Activated naive CD4-positive, alpha-beta T cell treated with anti-CD3 and anti-CD28 coated beads, Interleukin-2, amount 50 U/mL, for 72 hours (primary cell): ENCODE measurements around the gene LRRC8D. TPM values are rescaled to one million over a fixed set of nuclear protein-coding genes. Genes with fewer than 3 reads are reported as not detected.
A peak's percentile ranks its signal among the peaks of the same experiment; 100 is the strongest.

Experiments used
- ATAC-seq, 2 donors: fragments of 150-1000 bp; cut with Tn5 transposase; 2 replicates each; pipeline ENCODE4 v1.10.0; 2021; ENCODE audit warnings: mild to moderate bottlenecking in 2 of 2, moderate library complexity in 2 of 2
- DNase-seq, 2 donors: peaks; one replicate each; pipeline ENCODE4 v3.0.0; 2021 to 2022; ENCODE audit warnings: low spot score in 2 of 2
- H3K27ac Mint-ChIP-seq, 2 donors: one replicate each; pipeline ENCODE4 v1.8.0; 2022; ENCODE audit warnings: mild to moderate bottlenecking in 2 of 2, mixed read lengths in 2 of 2
- H3K36me3 Mint-ChIP-seq, 2 donors: one replicate each; pipeline ENCODE4 v1.8.0; 2022; ENCODE audit warnings: mixed read lengths in 2 of 2
- H3K9me3 Mint-ChIP-seq, 2 donors: one replicate each; pipeline ENCODE4 v1.8.0; 2022; ENCODE audit warnings: mixed read lengths in 2 of 2
- total RNA-seq, 2 donors: library from RNA; stranded (reverse); gene quantifications; one replicate each; pipeline ENCODE4 v1.2.3, GENCODE V29; 2022

LRRC8D gene
- total RNA-seq, 2 donors from 2014 or later: 14.6 to 22.8 TPM

GRCh38 chr1:89894210-89895201, 73.7 kb downstream of the LRRC8D start:
- DNase-seq: no peak
- peak overlapping the region in 1 of 2 donors; percentile 59 for H3K27ac Mint-ChIP-seq

GRCh38 chr1:89896105-89896942, 75.5 kb downstream of the LRRC8D start:
- Mint-ChIP-seq H3K9me3 (no peaks in the 10 kb centered on the region), H3K27ac (peak overlapping the region; percentile 3 to 19), H3K36me3 (peaks cover 0 to 6% of the 10 kb centered on the region in 2 donors)
- ATAC-seq (no peak), DNase-seq (no peak)

More at GRCh38 chr1:89894210-89895201, 73.7 kb downstream of the LRRC8D start:
- Mint-ChIP-seq H3K9me3 (no peaks in the 10 kb centered on the region), H3K36me3 (peaks cover 7 to 13% of the 10 kb centered on the region in 2 donors)
- no peak for ATAC-seq

- ATAC-seq: no peak
- Mint-ChIP-seq H3K9me3 (no peaks in the 10 kb centered on the region), H3K27ac (no peak overlapping the region), H3K36me3 (no peaks in the 10 kb centered on the region)
- DNase-seq: no peak
Observed at GRCh38 chr1:89897347-89898133, 76.7 kb downstream of the LRRC8D start.

GRCh38 chr1:89898150-89898549, 77.3 kb downstream of the LRRC8D start:
- no peaks in the 10 kb centered on the region for H3K36me3 Mint-ChIP-seq
- no peak for DNase-seq
- no peak for ATAC-seq
- no peak overlapping the region for H3K27ac Mint-ChIP-seq
- no peaks in the 10 kb centered on the region for H3K9me3 Mint-ChIP-seq

- ATAC-seq: no peak
- DNase-seq: no peak
- H3K9me3 Mint-ChIP-seq: no peaks in the 10 kb centered on the region
- no peak overlapping the region for H3K27ac Mint-ChIP-seq
- H3K36me3 Mint-ChIP-seq: no peaks in the 10 kb centered on the region
Observed at GRCh38 chr1:89898695-89899470, 78.1 kb downstream of the LRRC8D start.

GRCh38 chr1:89900323-89900722, 79.5 kb downstream of the LRRC8D start:
- H3K36me3 Mint-ChIP-seq: peaks cover 0 to under 1% of the 10 kb centered on the region in 2 donors
- H3K9me3 Mint-ChIP-seq: no peaks in the 10 kb centered on the region
- ATAC-seq (no peak), DNase-seq (no peak)
- H3K27ac Mint-ChIP-seq: no peak overlapping the region

GRCh38 chr1:89900791-89901708, 80.2 kb downstream of the LRRC8D start:
- H3K36me3 Mint-ChIP-seq: peaks cover 0 to 5% of the 10 kb centered on the region in 2 donors
- ATAC-seq (no peak), DNase-seq (no peak)
- no peaks in the 10 kb centered on the region for H3K9me3 Mint-ChIP-seq
- H3K27ac Mint-ChIP-seq: peak overlapping the region in 1 of 2 donors; percentile 50

- peak overlapping the region; percentile 44 to 50 for H3K27ac Mint-ChIP-seq
- peaks cover 0 to 5% of the 10 kb centered on the region in 2 donors for H3K36me3 Mint-ChIP-seq
- DNase-seq: no peak
- no peaks in the 10 kb centered on the region for H3K9me3 Mint-ChIP-seq
- ATAC-seq: no peak
Observed at GRCh38 chr1:89901957-89902669, 81.3 kb downstream of the LRRC8D start.

GRCh38 chr1:89903550-89903949, 82.7 kb downstream of the LRRC8D start:
- H3K9me3 Mint-ChIP-seq: no peaks in the 10 kb centered on the region
- H3K27ac Mint-ChIP-seq: peak overlapping the region in 1 of 2 donors; percentile 27
- ATAC-seq (no peak), DNase-seq (no peak)
- H3K36me3 Mint-ChIP-seq: peaks cover 0 to 10% of the 10 kb centered on the region in 2 donors

GRCh38 chr1:89904219-89904980, 83.6 kb downstream of the LRRC8D start:
- ATAC-seq: no peak
- Mint-ChIP-seq H3K27ac (no peak overlapping the region), H3K9me3 (no peaks in the 10 kb centered on the region), H3K36me3 (peaks cover 0 to 10% of the 10 kb centered on the region in 2 donors)
- DNase-seq: no peak

GRCh38 chr1:89905395-89906058, 84.7 kb downstream of the LRRC8D start:
- H3K27ac Mint-ChIP-seq: peak overlapping the region in 1 of 2 donors; percentile 19
- no peak for ATAC-seq
- DNase-seq: no peak
- peaks cover 0 to 10% of the 10 kb centered on the region in 2 donors for H3K36me3 Mint-ChIP-seq
- no peaks in the 10 kb centered on the region for H3K9me3 Mint-ChIP-seq

GRCh38 chr1:89906088-89906487, 85.3 kb downstream of the LRRC8D start:
- DNase-seq (no peak), ATAC-seq (no peak)
- peaks cover 0 to 10% of the 10 kb centered on the region in 2 donors for H3K36me3 Mint-ChIP-seq
- peak overlapping the region in 1 of 2 donors; percentile 19 for H3K27ac Mint-ChIP-seq
- no peaks in the 10 kb centered on the region for H3K9me3 Mint-ChIP-seq

- Mint-ChIP-seq H3K9me3 (no peaks in the 10 kb centered on the region), H3K36me3 (peaks cover 0 to 16% of the 10 kb centered on the region in 2 donors), H3K27ac (no peak overlapping the region)
- DNase-seq: no peak
- peak; percentile 60 to 63 for ATAC-seq
Observed at GRCh38 chr1:89907727-89908212, 86.9 kb downstream of the LRRC8D start.
